GM23338 (cell line): Measurements from ENCODE around the gene MYO18B. TPM values are rescaled to one million over a fixed set of nuclear protein-coding genes. Genes with fewer than 3 reads are reported as not detected.

Experiments
- ATAC-seq: fragments of 200-7000 bp; cut with Tn5 transposase; 3 replicates; pipeline ENCODE4 v1.9.1; 2020
- DNase-seq: peaks from one replicate; pipeline ENCODE4 v3.0.0-alpha.2; 2015; ENCODE audit warnings: low spot score
- H2AFZ ChIP-seq: fragments of 200-600 bp; sonication (generic); 2 replicates; pipeline ENCODE4 v1.8.0; 2016; ENCODE audit warnings: antibody characterized with exemption, mild to moderate bottlenecking, moderate library complexity
- H3F3A ChIP-seq: fragments of 200-600 bp; sonication (generic); replicated peaks from 2 replicates; pipeline ENCODE4 v1.8.0; 2017; ENCODE audit warnings: antibody characterized with exemption, mixed run types, low read depth
- H3K27ac ChIP-seq: fragments of 200-600 bp; sonication (generic); 2 replicates; pipeline ENCODE4 v1.6.1; 2016; ENCODE audit warnings: low read depth
- H3K27me3 ChIP-seq: fragments of 200-600 bp; sonication (generic); 2 replicates; pipeline ENCODE4 v1.8.0; 2016; ENCODE audit warnings: mild to moderate bottlenecking, mixed run types, moderate library complexity; ENCODE audit not compliant: insufficient read depth
- H3K36me3 ChIP-seq: fragments of 200-600 bp; sonication (generic); 2 replicates; pipeline ENCODE4 v1.8.0; 2016; ENCODE audit warnings: mild to moderate bottlenecking; ENCODE audit not compliant: insufficient read depth
- H3K4me1 ChIP-seq: fragments of 200-600 bp; sonication (generic); 2 replicates; pipeline ENCODE4 v1.8.0; 2016; ENCODE audit warnings: mild to moderate bottlenecking, moderate library complexity; ENCODE audit not compliant: insufficient read depth
- H3K4me2 ChIP-seq: fragments of 200-600 bp; sonication (generic); 2 replicates; pipeline ENCODE4 v1.7.1; 2017; ENCODE audit warnings: mixed run types
- H3K4me3 ChIP-seq: fragments of 200-600 bp; sonication (generic); 2 replicates; pipeline ENCODE4 v1.6.1; 2016; ENCODE audit warnings: mixed run types
- H3K79me2 ChIP-seq: fragments of 200-600 bp; sonication (generic); replicated peaks from 2 replicates; pipeline ENCODE4 v1.8.0; 2017; ENCODE audit warnings: mild to moderate bottlenecking; ENCODE audit not compliant: insufficient read depth
- H3K9me2 ChIP-seq: fragments of 200-600 bp; sonication (generic); 2 replicates; pipeline ENCODE4 v1.8.0; 2017; ENCODE audit not compliant: insufficient read depth
- H4K20me1 ChIP-seq: fragments of 200-600 bp; sonication (generic); replicated peaks from 2 replicates; pipeline ENCODE4 v1.8.0; 2017; ENCODE audit warnings: mild to moderate bottlenecking; ENCODE audit not compliant: insufficient read depth
- H3K27ac Mint-ChIP-seq: 2 replicates; pipeline ENCODE4 v1.8.0; 2020; ENCODE audit warnings: inconsistent platforms, mild to moderate bottlenecking, moderate library complexity, mixed read lengths
- H3K27me3 Mint-ChIP-seq: 3 replicates; pipeline ENCODE4 v1.8.0; 2022; ENCODE audit warnings: low read depth, mild to moderate bottlenecking, moderate library complexity, mixed read lengths, inconsistent platforms; ENCODE audit not compliant: insufficient read depth, poor library complexity
- H3K36me3 Mint-ChIP-seq: 3 replicates; pipeline ENCODE4 v1.8.0; 2021; ENCODE audit warnings: low read depth, mild to moderate bottlenecking, inconsistent platforms, moderate library complexity, mixed read lengths
- H3K4me1 Mint-ChIP-seq: 3 replicates; pipeline ENCODE4 v1.8.0; 2020; ENCODE audit warnings: mild to moderate bottlenecking, inconsistent platforms, mixed read lengths
- H3K4me3 Mint-ChIP-seq: 3 replicates; pipeline ENCODE4 v1.8.0; 2021; ENCODE audit warnings: moderate library complexity, mild to moderate bottlenecking, inconsistent platforms, mixed read lengths
- H3K9me3 Mint-ChIP-seq: 3 replicates; pipeline ENCODE4 v1.8.0; 2020; ENCODE audit warnings: moderate library complexity, mild to moderate bottlenecking, inconsistent platforms, mixed read lengths
- CREB1 ChIP-seq: fragments of 250-450 bp; sonication (Bioruptor Pico); IDR thresholded peaks from 2 replicates; pipeline ENCODE4 v1.5.0; 2020; ENCODE audit warnings: low read depth, mild to moderate bottlenecking, moderate library complexity
- CTCF ChIP-seq, 2 experiments: fragments of 200-600 bp in 1 of 2; sonication (generic) in 1 of 2; conservative IDR thresholded peaks; 2 replicates each; pipeline versions ENCODE4 v1.5.1 to v1.6.1; 2016 to 2017; ENCODE audit warnings: antibody characterized with exemption in 2 of 2, low read depth in 2 of 2, mild to moderate bottlenecking in 2 of 2, moderate library complexity in 1 of 2
- EZH2 ChIP-seq: fragments of 200-600 bp; sonication (generic); IDR thresholded peaks from one replicate; pipeline ENCODE4 v1.8.0; 2017; ENCODE audit warnings: antibody characterized with exemption, mild to moderate bottlenecking, low read depth; ENCODE audit not compliant: unreplicated experiment
- EZH2phosphoT487 ChIP-seq: fragments of 200-600 bp; sonication (generic); IDR thresholded peaks from one replicate; pipeline ENCODE4 v1.8.1; 2018; ENCODE audit warnings: antibody characterized with exemption; ENCODE audit not compliant: unreplicated experiment
- JUNB ChIP-seq: IDR thresholded peaks from one replicate; pipeline ENCODE4 v1.6.1; 2016; ENCODE audit warnings: antibody characterized with exemption; ENCODE audit not compliant: unreplicated experiment
- NANOG ChIP-seq: IDR thresholded peaks from 2 replicates; pipeline ENCODE4 v1.6.1; 2016; ENCODE audit warnings: antibody characterized with exemption, borderline replicate concordance
- POLR2AphosphoS5 ChIP-seq: IDR thresholded peaks from 2 replicates; pipeline ENCODE4 v1.6.1; 2016; ENCODE audit warnings: antibody characterized with exemption, low read depth
- REST ChIP-seq: IDR thresholded peaks from one replicate; pipeline ENCODE4 v1.6.1; 2018; ENCODE audit warnings: antibody characterized with exemption; ENCODE audit not compliant: unreplicated experiment
- STAT1 ChIP-seq: IDR thresholded peaks from one replicate; pipeline ENCODE4 v1.6.1; 2016; ENCODE audit warnings: antibody characterized with exemption; ENCODE audit not compliant: unreplicated experiment
- ZNF114 ChIP-seq: fragments of 250-450 bp; sonication (Bioruptor Pico); IDR thresholded peaks from 2 replicates; pipeline ENCODE4 v1.5.0; 2020; ENCODE audit warnings: mild to moderate bottlenecking, moderate library complexity
- ZNF331 ChIP-seq: fragments of 250-450 bp; sonication (Bioruptor Pico); IDR thresholded peaks from 2 replicates; pipeline ENCODE4 v1.5.0; 2020; ENCODE audit warnings: low read depth, mild to moderate bottlenecking, moderate library complexity
- polyA plus RNA-seq: library from polyadenylated mRNA; unstranded; fragments of >200 nt; fragmentation: Nextera tagmentation; extraction: Ambion mirVana; gene quantifications from 2 replicates; pipeline ENCODE4 v1.2.1, GENCODE V29; 2016
- total RNA-seq: library from RNA; depleted of rRNA; stranded (reverse); fragments of >200 nt; shearing (Covaris generic); gene quantifications from 2 replicates; pipeline ENCODE4 v1.2.3, GENCODE V29; 2014

The MYO18B gene
- total and polyA plus RNA-seq, 2 experiments from 2014 or later = 0.36 to 0.45 TPM

- TF ChIP-seq CTCF (conservative IDR thresholded peaks at IDR 0.05; ENCODE audit: low read depth in 2 of 2) (no peak), EZH2phosphoT487 (no peak), POLR2AphosphoS5 (no peak), CREB1 (CRISPR knock-in tag) (no peak), ZNF114 (no peak), JUNB (no peak), REST (no peak), NANOG (no peak), STAT1 (no peak), EZH2 (no peak), ZNF331 (CRISPR knock-in tag) (no peak)
- ATAC-seq (no peak), DNase-seq (no peak)
- no peaks in the 10 kb centered on the region for H3K9me2 ChIP-seq
- no peak overlapping the region for H2AFZ ChIP-seq
- no peaks in the 10 kb centered on the region for H3F3A ChIP-seq
- H3K4me3 ChIP-seq = no peak overlapping the region
- peaks cover 3% of the 10 kb centered on the region for H3K27me3 Mint-ChIP-seq
- H3K36me3 ChIP-seq = no peaks in the 10 kb centered on the region
- no peaks in the 10 kb centered on the region for H4K20me1 ChIP-seq
- no peaks in the 10 kb centered on the region for H3K36me3 Mint-ChIP-seq
- H3K4me1 Mint-ChIP-seq = peaks cover 10% of the 10 kb centered on the region
- H3K27ac Mint-ChIP-seq = no peak overlapping the region
- no peak overlapping the region for H3K4me2 ChIP-seq
- H3K4me3 Mint-ChIP-seq = no peak overlapping the region
- H3K9me3 Mint-ChIP-seq = no peaks in the 10 kb centered on the region
- H3K4me1 ChIP-seq = no peaks in the 10 kb centered on the region
- no peaks in the 10 kb centered on the region for H3K79me2 ChIP-seq
- H3K27ac ChIP-seq = no peak overlapping the region
- H3K27me3 ChIP-seq = no peaks in the 10 kb centered on the region
Observed at GRCh38 chr22:25874327-25874726, 132.3 kb downstream of the MYO18B start.

GRCh38 chr22:25875461-25875860 lies 133.5 kb downstream of the MYO18B start:
- Histone ChIP-seq H3K79me2 (no peaks in the 10 kb centered on the region), H3K27me3 (no peaks in the 10 kb centered on the region), H2AFZ (no peak overlapping the region), H3F3A (no peaks in the 10 kb centered on the region), H3K4me2 (no peak overlapping the region), H3K27ac (no peak overlapping the region), H3K9me2 (no peaks in the 10 kb centered on the region), H4K20me1 (no peaks in the 10 kb centered on the region), H3K4me1 (no peaks in the 10 kb centered on the region), H3K4me3 (no peak overlapping the region), H3K36me3 (no peaks in the 10 kb centered on the region)
- Mint-ChIP-seq H3K4me3 (no peak overlapping the region), H3K27me3 (peaks cover 3% of the 10 kb centered on the region), H3K9me3 (no peaks in the 10 kb centered on the region), H3K4me1 (peaks cover 10% of the 10 kb centered on the region), H3K36me3 (no peaks in the 10 kb centered on the region), H3K27ac (no peak overlapping the region)
- ATAC-seq (no peak), DNase-seq (no peak)
- TF ChIP-seq CTCF (conservative IDR thresholded peaks at IDR 0.05; ENCODE audit: low read depth in 2 of 2) (no peak), EZH2 (no peak), ZNF331 (CRISPR knock-in tag) (no peak), EZH2phosphoT487 (no peak), STAT1 (no peak), NANOG (no peak), POLR2AphosphoS5 (no peak), CREB1 (CRISPR knock-in tag) (no peak), JUNB (no peak), ZNF114 (no peak)
